ENCODE measurements around the gene SYNGAP1.
"Not testable (repeated sequence)": the region's sequence is repeated elsewhere in the genome, so short reads cannot be mapped to it uniquely, and the experiment has no call there.

SYNGAP1 gene

DNA sequence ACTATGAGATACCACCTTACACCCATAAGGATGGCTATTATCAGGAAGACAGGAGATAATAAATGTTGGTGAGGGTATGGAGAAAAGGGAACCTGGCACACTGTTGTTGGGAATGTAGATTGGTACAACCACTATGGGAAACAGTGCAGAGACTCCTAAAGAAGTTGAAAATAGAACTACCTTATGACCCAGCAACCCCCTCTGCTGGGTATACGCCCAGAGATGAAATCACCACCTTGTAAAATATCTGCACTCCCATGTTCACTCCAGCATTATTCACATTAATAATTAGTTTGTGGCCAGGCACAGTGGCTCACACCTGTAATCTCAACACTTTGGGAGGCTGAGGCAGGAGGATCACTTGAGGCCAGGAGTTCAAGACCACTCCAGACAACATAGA, 61.3 kb downstream of the SYNGAP1 start:
- no peak overlapping the region for H4K8ac ChIP-seq (ENCODE audit: low read depth, low read length)
- no peak overlapping the region for H2BK12ac ChIP-seq (ENCODE audit: low read length)
- no peak overlapping the region for H3K23ac ChIP-seq (ENCODE audit: low read depth, low read length, poor library complexity)
- no peak overlapping the region for H2BK15ac ChIP-seq (ENCODE audit: low read length)
- no CpG with 5 or more reads among the region's 1 CpG for WGBS, 2 donors (ENCODE audit: extremely low coverage in 2 of 2, insufficient read length in 2 of 2, insufficient replicate concordance in 1 of 2)
- no peak overlapping the region for H4K91ac ChIP-seq (ENCODE audit: low read depth, low read length, poor library complexity)
- H3K27me3 ChIP-seq (ENCODE audit: control insufficient read depth in 3 of 3, insufficient read depth in 3 of 3, low read depth in 1 of 3, low read length in 3 of 3): peaks cover 0 to 5% (median 0%) of the 10 kb centered on the region in 3 experiments
- no peaks in the 10 kb centered on the region for H3K4me1 ChIP-seq (ENCODE audit: control insufficient read depth in 2 of 2, insufficient read depth in 1 of 2, low read depth in 1 of 2, low read length in 2 of 2)
- H3K4me2 ChIP-seq (ENCODE audit: insufficient read depth, low read length, poor library complexity, severe bottlenecking): no peak overlapping the region
- no peak overlapping the region for H2BK5ac ChIP-seq (ENCODE audit: low read length)
- no peak overlapping the region for H3K4ac ChIP-seq (ENCODE audit: low read length)
- H2AK5ac ChIP-seq (ENCODE audit: low read depth, low read length): no peak overlapping the region
- H2AFZ ChIP-seq (ENCODE audit: low read length): no peak overlapping the region
- H3K27ac ChIP-seq (replicated peaks; ENCODE audit: low read length): no peak overlapping the region
- no peaks in the 10 kb centered on the region for H3K79me1 ChIP-seq (ENCODE audit: low read depth, low read length)
- no peak overlapping the region for H2BK120ac ChIP-seq (ENCODE audit: low read depth, low read length)
- no peak overlapping the region for H3K4me3 ChIP-seq (ENCODE audit: low read length in 2 of 2)
- H3K9me3 ChIP-seq (replicated peaks in 1 of 2; ENCODE audit: control insufficient read depth in 2 of 2, insufficient read depth in 1 of 2, low read depth in 1 of 2, low read length in 2 of 2): no peaks in the 10 kb centered on the region
- no peaks in the 10 kb centered on the region for H3K36me3 ChIP-seq (replicated peaks in 1 of 2; ENCODE audit: control insufficient read depth in 2 of 2, insufficient read depth in 2 of 2, low read length in 2 of 2)
- no peak overlapping the region for H3K9ac ChIP-seq (ENCODE audit: low read depth, low read length, poor library complexity)
- no peak overlapping the region for H3K18ac ChIP-seq (ENCODE audit: low read length)
- H3K14ac ChIP-seq (ENCODE audit: low read length): no peak overlapping the region
- DNase-seq (ENCODE audit: low spot score): no peak

DNA sequence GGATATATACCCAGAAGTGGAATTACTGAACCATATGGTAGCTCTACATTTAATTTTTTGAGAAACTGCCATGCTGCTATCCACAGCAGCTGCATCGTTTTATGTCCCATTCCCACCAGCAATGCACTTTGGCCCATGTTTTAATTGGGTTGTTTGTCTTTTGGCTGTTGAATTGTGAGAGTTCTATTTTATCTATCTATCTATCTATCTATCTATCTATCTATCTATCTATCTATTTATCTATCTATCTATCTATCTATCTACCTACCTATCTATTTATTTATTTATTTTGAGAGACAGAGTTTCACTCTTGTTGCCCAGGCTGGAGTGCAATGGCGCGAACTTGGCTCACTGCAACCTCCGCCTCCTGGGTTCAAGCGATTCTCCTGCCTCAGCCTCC, 62.8 kb downstream of the SYNGAP1 start:
- H3K4ac ChIP-seq (ENCODE audit: low read length); H3K18ac ChIP-seq (ENCODE audit: low read length); H3K27ac ChIP-seq (replicated peaks; ENCODE audit: low read length); H2AK5ac ChIP-seq (ENCODE audit: low read depth, low read length); H3K23ac ChIP-seq (ENCODE audit: low read depth, low read length, poor library complexity); H2BK12ac ChIP-seq (ENCODE audit: low read length); H3K9ac ChIP-seq (ENCODE audit: low read depth, low read length, poor library complexity); H3K9me3 ChIP-seq (replicated peaks in 1 of 2; ENCODE audit: control insufficient read depth in 2 of 2, insufficient read depth in 1 of 2, low read depth in 1 of 2, low read length in 2 of 2); H3K79me1 ChIP-seq (ENCODE audit: low read depth, low read length); H2BK15ac ChIP-seq (ENCODE audit: low read length); H4K91ac ChIP-seq (ENCODE audit: low read depth, low read length, poor library complexity); H3K4me1 ChIP-seq (ENCODE audit: control insufficient read depth in 2 of 2, insufficient read depth in 1 of 2, low read depth in 1 of 2, low read length in 2 of 2); H4K8ac ChIP-seq (ENCODE audit: low read depth, low read length); H3K4me2 ChIP-seq (ENCODE audit: insufficient read depth, low read length, poor library complexity, severe bottlenecking); H3K27me3 ChIP-seq (ENCODE audit: control insufficient read depth in 3 of 3, insufficient read depth in 3 of 3, low read depth in 1 of 3, low read length in 3 of 3); H3K36me3 ChIP-seq (replicated peaks in 1 of 2; ENCODE audit: control insufficient read depth in 2 of 2, insufficient read depth in 2 of 2, low read length in 2 of 2); DNase-seq (ENCODE audit: low spot score); H2BK5ac ChIP-seq (ENCODE audit: low read length); H2AFZ ChIP-seq (ENCODE audit: low read length); H2BK120ac ChIP-seq (ENCODE audit: low read depth, low read length); H3K14ac ChIP-seq (ENCODE audit: low read length); H3K4me3 ChIP-seq (ENCODE audit: low read length in 2 of 2): not testable (repeated sequence)
- WGBS, 2 donors (ENCODE audit: extremely low coverage in 2 of 2, insufficient read length in 2 of 2, insufficient replicate concordance in 1 of 2): no CpG with 5 or more reads among the region's 5 CpGs

DNA sequence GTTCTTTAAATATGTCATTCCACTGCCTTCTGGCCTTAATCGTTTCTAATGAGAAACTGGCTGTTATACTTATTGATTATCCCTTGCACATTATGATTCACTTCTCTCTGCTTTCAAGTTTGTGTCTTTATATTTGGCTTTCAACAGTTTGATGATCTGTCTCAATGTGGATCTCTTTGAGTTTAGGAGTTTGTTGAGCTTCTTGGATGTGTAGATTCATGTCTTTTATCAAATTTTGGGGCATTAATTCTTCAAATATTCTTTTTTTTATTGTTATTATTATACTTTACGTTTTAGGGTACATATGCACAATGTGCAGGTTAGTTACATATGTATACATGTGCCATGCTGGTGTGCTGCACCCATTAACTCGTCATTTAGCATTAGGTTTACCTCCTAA, 63.8 kb downstream of the SYNGAP1 start:
- no peak overlapping the region for H4K8ac ChIP-seq (ENCODE audit: low read depth, low read length)
- no peak overlapping the region for H3K4me3 ChIP-seq (ENCODE audit: low read length in 2 of 2)
- no peak overlapping the region for H2BK5ac ChIP-seq (ENCODE audit: low read length)
- H3K9ac ChIP-seq (ENCODE audit: low read depth, low read length, poor library complexity): no peak overlapping the region
- H4K91ac ChIP-seq (ENCODE audit: low read depth, low read length, poor library complexity): no peak overlapping the region
- H3K36me3 ChIP-seq (replicated peaks in 1 of 2; ENCODE audit: control insufficient read depth in 2 of 2, insufficient read depth in 2 of 2, low read length in 2 of 2): no peaks in the 10 kb centered on the region
- H3K23ac ChIP-seq (ENCODE audit: low read depth, low read length, poor library complexity): no peak overlapping the region
- H2BK120ac ChIP-seq (ENCODE audit: low read depth, low read length): no peak overlapping the region
- no peak overlapping the region for H3K4me2 ChIP-seq (ENCODE audit: insufficient read depth, low read length, poor library complexity, severe bottlenecking)
- no peak overlapping the region for H2BK15ac ChIP-seq (ENCODE audit: low read length)
- no peak overlapping the region for H3K18ac ChIP-seq (ENCODE audit: low read length)
- H3K4me1 ChIP-seq (ENCODE audit: control insufficient read depth in 2 of 2, insufficient read depth in 1 of 2, low read depth in 1 of 2, low read length in 2 of 2): no peaks in the 10 kb centered on the region
- H3K27ac ChIP-seq (replicated peaks; ENCODE audit: low read length): no peak overlapping the region
- no peak overlapping the region for H3K14ac ChIP-seq (ENCODE audit: low read length)
- no peak overlapping the region for H2AK5ac ChIP-seq (ENCODE audit: low read depth, low read length)
- H2AFZ ChIP-seq (ENCODE audit: low read length): no peak overlapping the region
- H2BK12ac ChIP-seq (ENCODE audit: low read length): no peak overlapping the region
- no peaks in the 10 kb centered on the region for H3K9me3 ChIP-seq (replicated peaks in 1 of 2; ENCODE audit: control insufficient read depth in 2 of 2, insufficient read depth in 1 of 2, low read depth in 1 of 2, low read length in 2 of 2)
- WGBS, 2 donors (ENCODE audit: extremely low coverage in 2 of 2, insufficient read length in 2 of 2, insufficient replicate concordance in 1 of 2): no CpG with 5 or more reads among the region's 3 CpGs
- H3K27me3 ChIP-seq (ENCODE audit: control insufficient read depth in 3 of 3, insufficient read depth in 3 of 3, low read depth in 1 of 3, low read length in 3 of 3): no peaks in the 10 kb centered on the region
- no peaks in the 10 kb centered on the region for H3K79me1 ChIP-seq (ENCODE audit: low read depth, low read length)
- no peak overlapping the region for H3K4ac ChIP-seq (ENCODE audit: low read length)
- no peak for DNase-seq (ENCODE audit: low spot score)

DNA sequence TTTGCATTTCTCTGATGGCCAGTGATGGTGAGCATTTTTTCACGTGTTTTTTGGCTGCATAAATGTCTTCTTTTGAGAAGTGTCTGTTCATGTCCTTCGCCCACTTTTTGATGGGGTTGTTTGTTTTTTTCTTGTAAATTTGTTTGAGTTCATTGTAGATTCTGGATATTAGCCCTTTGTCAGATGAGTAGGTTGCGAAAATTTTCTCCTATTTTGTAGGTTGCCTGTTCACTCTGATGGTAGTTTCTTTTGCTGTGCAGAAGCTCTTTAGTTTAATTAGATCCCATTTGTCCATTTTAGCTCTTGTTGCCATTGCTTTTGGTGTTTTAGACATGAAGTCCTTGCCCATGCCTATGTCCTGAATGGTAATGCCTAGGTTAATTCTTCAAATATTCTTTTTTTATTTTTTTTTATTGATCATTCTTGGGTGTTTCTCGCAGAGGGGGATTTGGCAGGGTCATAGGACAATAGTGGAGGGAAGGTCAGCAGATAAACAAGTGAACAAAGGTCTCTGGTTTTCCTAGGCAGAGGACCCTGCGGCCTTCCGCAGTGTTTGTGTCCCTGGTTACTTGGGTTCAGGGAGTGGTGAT, 64.9 kb downstream of the SYNGAP1 start:
- H3K9ac ChIP-seq (ENCODE audit: low read depth, low read length, poor library complexity); H3K27ac ChIP-seq (replicated peaks; ENCODE audit: low read length); H2BK120ac ChIP-seq (ENCODE audit: low read depth, low read length); H3K4me1 ChIP-seq (ENCODE audit: control insufficient read depth in 2 of 2, insufficient read depth in 1 of 2, low read depth in 1 of 2, low read length in 2 of 2); H2BK12ac ChIP-seq (ENCODE audit: low read length); H3K4me2 ChIP-seq (ENCODE audit: insufficient read depth, low read length, poor library complexity, severe bottlenecking); H4K91ac ChIP-seq (ENCODE audit: low read depth, low read length, poor library complexity); H3K23ac ChIP-seq (ENCODE audit: low read depth, low read length, poor library complexity); H3K4me3 ChIP-seq (ENCODE audit: low read length in 2 of 2); H3K4ac ChIP-seq (ENCODE audit: low read length); H3K27me3 ChIP-seq (ENCODE audit: control insufficient read depth in 3 of 3, insufficient read depth in 3 of 3, low read depth in 1 of 3, low read length in 3 of 3); DNase-seq (ENCODE audit: low spot score); H2AK5ac ChIP-seq (ENCODE audit: low read depth, low read length); H3K9me3 ChIP-seq (replicated peaks in 1 of 2; ENCODE audit: control insufficient read depth in 2 of 2, insufficient read depth in 1 of 2, low read depth in 1 of 2, low read length in 2 of 2); H4K8ac ChIP-seq (ENCODE audit: low read depth, low read length); H3K36me3 ChIP-seq (replicated peaks in 1 of 2; ENCODE audit: control insufficient read depth in 2 of 2, insufficient read depth in 2 of 2, low read length in 2 of 2); H3K79me1 ChIP-seq (ENCODE audit: low read depth, low read length); H2BK15ac ChIP-seq (ENCODE audit: low read length); H3K14ac ChIP-seq (ENCODE audit: low read length); H3K18ac ChIP-seq (ENCODE audit: low read length); H2BK5ac ChIP-seq (ENCODE audit: low read length); H2AFZ ChIP-seq (ENCODE audit: low read length): not testable (repeated sequence)
- no CpG with 5 or more reads among the region's 6 CpGs for WGBS, 2 donors (ENCODE audit: extremely low coverage in 2 of 2, insufficient read length in 2 of 2, insufficient replicate concordance in 1 of 2)

Measured in neuronal stem cell (in vitro differentiated cells).